OCI-LY1 (cell line): ENCODE results near the gene TDRD10.

Source experiments
- H2AFZ ChIP-seq: fragments of 200-600 bp; sonication (generic), shearing (Covaris generic); 2 replicates; pipeline ENCODE4 v1.6.0; 2014; ENCODE audit warnings: antibody characterized with exemption, mild to moderate bottlenecking, low read length
- H3F3A ChIP-seq: fragments of 200-600 bp; sonication (generic), shearing (Covaris generic); 2 replicates; pipeline ENCODE4 v1.6.0; 2014; ENCODE audit warnings: mild to moderate bottlenecking, antibody characterized with exemption, low read length, moderate library complexity; ENCODE audit not compliant: insufficient read depth
- H3K27ac ChIP-seq: fragments of 200-600 bp; sonication (generic); 2 replicates; pipeline ENCODE4 v1.5.1; 2014; ENCODE audit warnings: low read length, mixed run types, mild to moderate bottlenecking, low read depth; ENCODE audit not compliant: poor library complexity, severe bottlenecking
- H3K27me3 ChIP-seq: fragments of 200-600 bp; sonication (generic); 2 replicates; pipeline ENCODE4 v1.6.0; 2014; ENCODE audit warnings: antibody characterized with exemption, mild to moderate bottlenecking, low read length, moderate library complexity; ENCODE audit not compliant: insufficient read depth
- H3K36me3 ChIP-seq: fragments of 200-600 bp; sonication (generic); 2 replicates; pipeline ENCODE4 v1.6.1; 2014; ENCODE audit warnings: mild to moderate bottlenecking, antibody characterized with exemption, low read length, moderate library complexity, mixed read lengths; ENCODE audit not compliant: insufficient read depth
- H3K4me1 ChIP-seq: fragments of 200-600 bp; sonication (generic); 2 replicates; pipeline ENCODE4 v1.5.1; 2014; ENCODE audit warnings: mild to moderate bottlenecking, low read length, moderate library complexity; ENCODE audit not compliant: insufficient read depth, severe bottlenecking
- H3K4me2 ChIP-seq: fragments of 200-600 bp; sonication (generic), shearing (Covaris generic); 2 replicates; pipeline ENCODE4 v1.6.1; 2014; ENCODE audit warnings: low read length
- H3K4me3 ChIP-seq: fragments of 200-600 bp; sonication (generic); 2 replicates; pipeline ENCODE4 v1.5.1; 2014; ENCODE audit warnings: low read length, low read depth, mild to moderate bottlenecking, mixed read lengths; ENCODE audit not compliant: poor library complexity, severe bottlenecking
- H3K79me2 ChIP-seq: fragments of 200-600 bp; shearing (Covaris generic); 2 replicates; pipeline ENCODE4 v1.6.1; 2016; ENCODE audit warnings: mixed run types, low read length, mixed read lengths; ENCODE audit not compliant: insufficient read depth
- H3K9ac ChIP-seq: fragments of 200-600 bp; sonication (generic), shearing (Covaris generic); 2 replicates; pipeline ENCODE4 v1.6.1; 2014; ENCODE audit warnings: mild to moderate bottlenecking, low read length, mixed read lengths
- H3K9me2 ChIP-seq: fragments of 200-600 bp; sonication (generic), shearing (Covaris generic); 2 replicates; pipeline ENCODE4 v1.6.1; 2014; ENCODE audit warnings: low read depth, mild to moderate bottlenecking, low read length, mixed read lengths
- H3K9me3 ChIP-seq: fragments of 200-600 bp; shearing (Covaris generic); 2 replicates; pipeline ENCODE4 v1.6.1; 2014; ENCODE audit warnings: low read length, mixed read lengths
- H4K20me1 ChIP-seq: fragments of 200-600 bp; sonication (generic), shearing (Covaris generic); 2 replicates; pipeline ENCODE4 v1.6.0; 2016; ENCODE audit warnings: mild to moderate bottlenecking, low read length; ENCODE audit not compliant: insufficient read depth
- EZH2 ChIP-seq: fragments of 200-600 bp; sonication (generic), shearing (Covaris generic); IDR thresholded peaks from 2 replicates; pipeline ENCODE4 v1.8.0; 2017; ENCODE audit warnings: borderline replicate concordance, mixed run types, mild to moderate bottlenecking, antibody characterized with exemption, low read length, moderate library complexity, mixed read lengths
- TF ChIP-seq, protein P1 (sequence below): fragments of 200-600 bp; sonication (generic), shearing (Covaris generic); IDR thresholded peaks from 2 replicates; pipeline ENCODE4 v1.5.1; 2017; ENCODE audit warnings: mild to moderate bottlenecking, antibody characterized with exemption, low read length, moderate library complexity, mixed read lengths

TDRD10 gene

DNA sequence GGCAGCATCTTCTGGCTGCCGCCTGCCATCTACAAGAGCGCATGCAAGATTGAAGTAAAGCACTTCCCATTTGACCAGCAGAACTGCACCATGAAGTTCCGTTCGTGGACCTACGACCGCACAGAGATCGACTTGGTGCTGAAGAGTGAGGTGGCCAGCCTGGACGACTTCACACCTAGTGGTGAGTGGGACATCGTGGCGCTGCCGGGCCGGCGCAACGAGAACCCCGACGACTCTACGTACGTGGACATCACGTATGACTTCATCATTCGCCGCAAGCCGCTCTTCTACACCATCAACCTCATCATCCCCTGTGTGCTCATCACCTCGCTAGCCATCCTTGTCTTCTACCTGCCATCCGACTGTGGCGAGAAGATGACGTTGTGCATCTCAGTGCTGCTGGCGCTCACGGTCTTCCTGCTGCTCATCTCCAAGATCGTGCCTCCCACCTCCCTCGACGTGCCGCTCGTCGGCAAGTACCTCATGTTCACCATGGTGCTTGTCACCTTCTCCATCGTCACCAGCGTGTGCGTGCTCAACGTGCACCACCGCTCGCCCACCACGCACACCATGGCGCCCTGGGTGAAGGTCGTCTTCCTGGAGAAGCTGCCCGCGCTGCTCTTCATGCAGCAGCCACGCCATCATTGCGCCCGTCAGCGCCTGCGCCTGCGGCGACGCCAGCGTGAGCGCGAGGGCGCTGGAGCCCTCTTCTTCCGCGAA, 69.4 kb downstream of the TDRD10 start:
- no peaks in the 10 kb centered on the region for H3K9me2 ChIP-seq
- no peaks in the 10 kb centered on the region for H3K79me2 ChIP-seq
- no peak overlapping the region for H3K4me3 ChIP-seq
- no peak overlapping the region for H3K27ac ChIP-seq
- peaks cover 6% of the 10 kb centered on the region; the same call in 1 of the 2 replicates for H3F3A ChIP-seq
- 0 out of 2 replicates have a peak, but pooled peaks cover 10% of the 10 kb centered on the region for H3K27me3 ChIP-seq
- no peaks in the 10 kb centered on the region for H3K9me3 ChIP-seq
- no peak overlapping the region for H3K9ac ChIP-seq
- no peak overlapping the region for H3K4me2 ChIP-seq
- H3K36me3 ChIP-seq: no peaks in the 10 kb centered on the region
- H2AFZ ChIP-seq: no peak overlapping the region
- no peaks in the 10 kb centered on the region for H4K20me1 ChIP-seq
- peaks cover 24% of the 10 kb centered on the region for H3K4me1 ChIP-seq
- TF ChIP-seq, protein P1, sequence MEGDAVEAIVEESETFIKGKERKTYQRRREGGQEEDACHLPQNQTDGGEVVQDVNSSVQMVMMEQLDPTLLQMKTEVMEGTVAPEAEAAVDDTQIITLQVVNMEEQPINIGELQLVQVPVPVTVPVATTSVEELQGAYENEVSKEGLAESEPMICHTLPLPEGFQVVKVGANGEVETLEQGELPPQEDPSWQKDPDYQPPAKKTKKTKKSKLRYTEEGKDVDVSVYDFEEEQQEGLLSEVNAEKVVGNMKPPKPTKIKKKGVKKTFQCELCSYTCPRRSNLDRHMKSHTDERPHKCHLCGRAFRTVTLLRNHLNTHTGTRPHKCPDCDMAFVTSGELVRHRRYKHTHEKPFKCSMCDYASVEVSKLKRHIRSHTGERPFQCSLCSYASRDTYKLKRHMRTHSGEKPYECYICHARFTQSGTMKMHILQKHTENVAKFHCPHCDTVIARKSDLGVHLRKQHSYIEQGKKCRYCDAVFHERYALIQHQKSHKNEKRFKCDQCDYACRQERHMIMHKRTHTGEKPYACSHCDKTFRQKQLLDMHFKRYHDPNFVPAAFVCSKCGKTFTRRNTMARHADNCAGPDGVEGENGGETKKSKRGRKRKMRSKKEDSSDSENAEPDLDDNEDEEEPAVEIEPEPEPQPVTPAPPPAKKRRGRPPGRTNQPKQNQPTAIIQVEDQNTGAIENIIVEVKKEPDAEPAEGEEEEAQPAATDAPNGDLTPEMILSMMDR: no peak

- no peaks in the 10 kb centered on the region for H3K9me3 ChIP-seq
- no peaks in the 10 kb centered on the region for H3K9me2 ChIP-seq
- 0 out of 2 replicates have a peak, but pooled peaks cover 7% of the 10 kb centered on the region for H3K27me3 ChIP-seq
- H3F3A ChIP-seq: peaks cover 6% of the 10 kb centered on the region; the same call in 1 of the 2 replicates
- 0 out of 2 replicates have a peak, but pooled peaks cover 3% of the 10 kb centered on the region for H3K36me3 ChIP-seq
- H4K20me1 ChIP-seq: no peaks in the 10 kb centered on the region
- H3K4me1 ChIP-seq: peaks cover 28% of the 10 kb centered on the region
- no peaks in the 10 kb centered on the region for H3K79me2 ChIP-seq
- no peak overlapping the region for H3K9ac ChIP-seq
- no peak overlapping the region for H2AFZ ChIP-seq
- TF ChIP-seq, protein P1: no peak
- TF ChIP-seq EZH2: no peak
- no peak overlapping the region for H3K4me2 ChIP-seq
- no peak overlapping the region for H3K27ac ChIP-seq
- H3K4me3 ChIP-seq: no peak overlapping the region
These were observed 69.9 kb downstream of the TDRD10 start for GRCh38 chr1:154571964-154572288.

DNA sequence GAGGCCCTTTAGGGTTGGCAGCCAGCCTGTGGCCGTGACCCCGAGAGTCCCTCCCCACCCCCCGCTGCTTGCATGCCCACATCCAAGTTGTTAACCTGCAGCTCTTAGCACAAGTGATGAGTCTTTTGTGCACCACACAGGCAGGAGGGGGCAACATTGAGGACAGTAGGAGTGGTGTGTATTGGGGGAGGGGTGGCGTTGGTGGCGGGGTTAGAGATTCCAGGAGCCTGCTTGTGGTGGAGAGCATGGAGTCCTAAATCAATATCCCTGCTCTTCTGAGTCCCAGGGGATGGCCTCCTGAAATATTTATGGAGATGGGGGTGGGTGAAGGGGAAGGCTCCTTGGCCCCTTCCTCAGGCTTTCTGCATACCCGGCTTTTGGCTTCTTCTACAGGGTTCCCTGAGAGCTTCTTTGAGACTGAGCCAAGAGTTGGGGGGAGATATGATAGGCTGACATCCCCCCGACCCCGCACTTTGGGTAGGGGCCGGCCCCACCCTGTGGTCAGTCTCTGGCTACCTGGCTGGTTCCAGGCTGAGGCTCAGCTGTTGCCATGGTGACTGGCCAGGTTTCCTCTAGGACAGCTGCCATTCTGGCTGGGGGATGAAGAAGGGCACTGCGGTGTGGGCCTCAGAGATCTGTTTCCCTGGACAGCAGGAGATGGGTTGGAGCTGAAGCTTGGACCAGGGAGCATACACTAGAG, 70.6 kb downstream of the TDRD10 start:
- H3F3A ChIP-seq: peaks cover 6% of the 10 kb centered on the region; the same call in 1 of the 2 replicates
- H3K4me2 ChIP-seq: no peak overlapping the region
- no peak overlapping the region for H3K4me3 ChIP-seq
- H3K79me2 ChIP-seq: no peaks in the 10 kb centered on the region
- H3K27me3 ChIP-seq: 0 out of 2 replicates have a peak, but pooled peaks cover 7% of the 10 kb centered on the region
- H3K9ac ChIP-seq: no peak overlapping the region
- H3K4me1 ChIP-seq: peaks cover 28% of the 10 kb centered on the region
- no peaks in the 10 kb centered on the region for H4K20me1 ChIP-seq
- H3K27ac ChIP-seq: no peak overlapping the region
- no peak for TF ChIP-seq EZH2
- TF ChIP-seq, protein P1: no peak
- H3K9me3 ChIP-seq: no peaks in the 10 kb centered on the region
- H3K36me3 ChIP-seq: 0 out of 2 replicates have a peak, but pooled peaks cover 5% of the 10 kb centered on the region
- no peaks in the 10 kb centered on the region for H3K9me2 ChIP-seq
- H2AFZ ChIP-seq: no peak overlapping the region
